Liver (tissue), 3 donors: Measurements from ENCODE around the gene TBC1D10A.

Experiments
- EGR1 ChIP-seq, 2 donors: IDR thresholded peaks; 2 replicates each; pipeline ENCODE4 v1.6.1; 2016 to 2018; ENCODE audit warnings: antibody characterized with exemption in 2 of 2, low read depth in 2 of 2
- FOXA1 ChIP-seq: IDR thresholded peaks from 2 replicates; pipeline ENCODE4 v1.6.1; 2016; ENCODE audit warnings: antibody characterized with exemption
- HNF4G ChIP-seq: IDR thresholded peaks from 2 replicates; pipeline ENCODE4 v1.6.1; 2016; ENCODE audit warnings: antibody characterized with exemption
- JUND ChIP-seq, 2 donors: IDR thresholded peaks; 2 replicates each; pipeline ENCODE4 v1.6.1; 2016; ENCODE audit warnings: antibody characterized with exemption in 2 of 2
- RAD21 ChIP-seq, 2 donors: IDR thresholded peaks; 2 replicates each; pipeline ENCODE4 v1.6.1; 2016; ENCODE audit warnings: antibody characterized with exemption in 2 of 2, mild to moderate bottlenecking in 2 of 2
- RXRA ChIP-seq, 2 donors: IDR thresholded peaks; 2 replicates each; pipeline ENCODE4 v1.6.1; 2017 to 2018; ENCODE audit warnings: antibody characterized with exemption in 2 of 2, mild to moderate bottlenecking in 1 of 2
- SP1 ChIP-seq: IDR thresholded peaks from 2 replicates; pipeline ENCODE4 v1.6.1; 2018; ENCODE audit warnings: antibody characterized with exemption, mild to moderate bottlenecking
- TAF1 ChIP-seq: conservative IDR thresholded peaks from 2 replicates; pipeline ENCODE4 v1.6.1; 2016; ENCODE audit warnings: antibody characterized with exemption, mild to moderate bottlenecking
- YY1 ChIP-seq: IDR thresholded peaks from 2 replicates; pipeline ENCODE4 v1.6.1; 2016; ENCODE audit warnings: antibody characterized with exemption, mild to moderate bottlenecking
- TF ChIP-seq, protein P1 (sequence below): fragments of 150-350 bp; IDR thresholded peaks from 2 replicates; pipeline ENCODE4 v1.5.1; 2017; ENCODE audit warnings: improper control_type of control experiment, low read depth, low read length; ENCODE audit not compliant: missing input control
- donor health status: healthy.
- donor health status: healthy.

DNA sequence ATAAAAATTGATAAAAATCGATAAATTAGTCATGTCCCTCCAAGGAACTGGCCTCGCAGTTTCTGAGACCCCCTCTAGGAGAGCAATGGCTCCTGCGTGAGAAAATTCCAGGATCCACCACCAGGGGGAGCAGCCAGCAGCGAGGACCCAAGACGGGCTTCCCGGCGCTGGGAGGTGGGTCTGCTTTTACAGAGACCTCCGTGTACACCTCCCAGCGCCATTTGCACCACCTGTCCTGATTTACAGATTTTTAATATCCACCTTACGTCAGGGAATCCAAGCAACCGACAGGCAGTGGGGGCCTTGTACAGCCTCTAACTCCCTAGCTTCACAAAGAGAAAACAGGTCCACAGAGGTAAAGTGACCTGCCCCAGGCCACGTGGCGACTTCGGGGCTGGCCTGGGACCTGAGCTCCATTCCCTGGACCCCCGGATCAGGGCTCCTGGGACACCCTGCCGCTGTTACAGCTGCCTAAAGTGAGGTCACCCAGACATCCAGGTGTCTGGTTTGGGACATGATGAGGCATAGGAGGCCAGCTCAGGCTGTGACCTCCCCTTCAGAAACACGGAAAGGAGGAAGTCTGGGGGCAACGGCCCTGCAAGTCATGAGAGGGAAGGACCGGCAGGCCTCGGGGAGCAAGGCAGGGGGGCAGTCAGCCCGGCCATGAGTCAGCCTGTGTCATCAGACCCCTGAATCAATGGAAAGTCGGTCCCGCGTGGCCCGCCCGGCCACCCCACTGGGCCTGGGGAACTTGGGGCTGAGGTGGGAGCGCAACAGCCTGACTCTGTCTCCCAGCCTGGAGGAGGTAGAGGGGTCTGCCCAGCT lies 63.6 kb downstream of the TBC1D10A start:
- TF ChIP-seq, protein P1, sequence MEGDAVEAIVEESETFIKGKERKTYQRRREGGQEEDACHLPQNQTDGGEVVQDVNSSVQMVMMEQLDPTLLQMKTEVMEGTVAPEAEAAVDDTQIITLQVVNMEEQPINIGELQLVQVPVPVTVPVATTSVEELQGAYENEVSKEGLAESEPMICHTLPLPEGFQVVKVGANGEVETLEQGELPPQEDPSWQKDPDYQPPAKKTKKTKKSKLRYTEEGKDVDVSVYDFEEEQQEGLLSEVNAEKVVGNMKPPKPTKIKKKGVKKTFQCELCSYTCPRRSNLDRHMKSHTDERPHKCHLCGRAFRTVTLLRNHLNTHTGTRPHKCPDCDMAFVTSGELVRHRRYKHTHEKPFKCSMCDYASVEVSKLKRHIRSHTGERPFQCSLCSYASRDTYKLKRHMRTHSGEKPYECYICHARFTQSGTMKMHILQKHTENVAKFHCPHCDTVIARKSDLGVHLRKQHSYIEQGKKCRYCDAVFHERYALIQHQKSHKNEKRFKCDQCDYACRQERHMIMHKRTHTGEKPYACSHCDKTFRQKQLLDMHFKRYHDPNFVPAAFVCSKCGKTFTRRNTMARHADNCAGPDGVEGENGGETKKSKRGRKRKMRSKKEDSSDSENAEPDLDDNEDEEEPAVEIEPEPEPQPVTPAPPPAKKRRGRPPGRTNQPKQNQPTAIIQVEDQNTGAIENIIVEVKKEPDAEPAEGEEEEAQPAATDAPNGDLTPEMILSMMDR = peak; percentile 96
- TF ChIP-seq FOXA1 (no peak), SP1 (no peak), RAD21 (IDR thresholded peaks at IDR 0.05) (peak; percentile 83 to 84), YY1 (no peak), EGR1 (IDR thresholded peaks at IDR 0.05; ENCODE audit: low read depth in 2 of 2) (no peak), JUND (IDR thresholded peaks at IDR 0.05) (no peak), RXRA (IDR thresholded peaks at IDR 0.05) (no peak), TAF1 (no peak), HNF4G (no peak)
